ENCODE measurements around the gene TREML1. TPM values are rescaled to one million over a fixed set of nuclear protein-coding genes. Genes with fewer than 3 reads are reported as not detected.

Gene TREML1
- total and polyA plus RNA-seq, 4 donors = 0.08 to 4.5 (median 0.12) TPM; not detected in 1

DNA sequence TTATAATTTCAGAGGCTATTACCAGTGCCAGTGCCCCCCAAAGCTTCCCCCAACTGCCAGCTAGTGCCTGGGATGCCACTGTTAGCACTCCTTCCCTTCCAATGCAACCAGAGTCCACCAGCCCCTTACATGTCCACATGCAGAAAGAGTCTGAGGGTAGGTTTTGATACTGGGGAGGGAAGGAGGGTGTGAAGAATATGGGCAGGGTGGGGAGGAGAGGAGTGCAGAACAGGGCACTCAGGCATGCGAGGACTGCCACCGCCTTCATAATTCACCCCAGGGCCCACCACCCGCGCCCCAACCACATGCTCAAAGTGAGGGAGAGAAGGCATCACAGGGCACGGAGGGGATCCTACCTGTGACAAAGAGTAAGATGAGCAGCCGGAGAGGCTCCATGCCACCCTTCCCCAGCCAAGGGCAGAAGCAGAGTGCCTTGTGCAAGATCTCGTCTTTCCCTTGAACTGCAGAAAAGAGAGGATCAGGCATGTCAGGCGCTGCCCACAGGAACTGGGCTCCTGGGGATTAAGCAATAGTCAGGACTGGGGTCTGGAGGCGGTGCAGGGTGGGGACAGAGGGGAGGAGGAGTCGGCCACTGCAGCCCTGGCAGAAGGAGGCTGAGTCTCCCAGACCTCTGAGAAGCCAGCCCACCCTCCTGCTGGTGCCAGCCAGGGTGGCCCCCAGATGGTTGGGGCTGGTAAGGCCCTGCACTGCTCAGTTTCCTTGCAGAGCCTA, 8.7 kb upstream of the TREML1 start, which contains the start of gene TREM2:
TSS of gene TREM2 (minus strand) at position 430 of the 732 bp plus-strand sequence. CDS start at position 396, 34 bp downstream.
- no peak within 1 kb of the TSS for H3K27ac ChIP-seq (ENCODE audit: low read depth in 1 of 2, low read length in 2 of 2)
- no peak within 1 kb of the TSS for H3K9ac ChIP-seq (ENCODE audit: low read depth in 1 of 2, low read length in 2 of 2)
- TF ChIP-seq JUND (IDR thresholded peaks at IDR 0.05) (no peak), HNF4G (IDR thresholded peaks at IDR 0.05) (no peak), RAD21 (IDR thresholded peaks at IDR 0.05) (no peak), TAF1 (conservative IDR thresholded peaks at IDR 0.05) (no peak)
- TF ChIP-seq, protein P1, sequence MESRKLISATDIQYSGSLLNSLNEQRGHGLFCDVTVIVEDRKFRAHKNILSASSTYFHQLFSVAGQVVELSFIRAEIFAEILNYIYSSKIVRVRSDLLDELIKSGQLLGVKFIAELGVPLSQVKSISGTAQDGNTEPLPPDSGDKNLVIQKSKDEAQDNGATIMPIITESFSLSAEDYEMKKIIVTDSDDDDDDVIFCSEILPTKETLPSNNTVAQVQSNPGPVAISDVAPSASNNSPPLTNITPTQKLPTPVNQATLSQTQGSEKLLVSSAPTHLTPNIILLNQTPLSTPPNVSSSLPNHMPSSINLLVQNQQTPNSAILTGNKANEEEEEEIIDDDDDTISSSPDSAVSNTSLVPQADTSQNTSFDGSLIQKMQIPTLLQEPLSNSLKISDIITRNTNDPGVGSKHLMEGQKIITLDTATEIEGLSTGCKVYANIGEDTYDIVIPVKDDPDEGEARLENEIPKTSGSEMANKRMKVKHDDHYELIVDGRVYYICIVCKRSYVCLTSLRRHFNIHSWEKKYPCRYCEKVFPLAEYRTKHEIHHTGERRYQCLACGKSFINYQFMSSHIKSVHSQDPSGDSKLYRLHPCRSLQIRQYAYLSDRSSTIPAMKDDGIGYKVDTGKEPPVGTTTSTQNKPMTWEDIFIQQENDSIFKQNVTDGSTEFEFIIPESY (IDR thresholded peaks at IDR 0.05) = no peak
- WGBS = 76% methylated on average over 10 of the region's 10 CpGs
- no peak within 1 kb of the TSS for H3K4me3 ChIP-seq (ENCODE audit: low read depth in 1 of 3, low read length in 3 of 3)
- peaks cover 0 to 3% (median 0%) of the 10 kb centered on the region in 4 donors for H3K27me3 ChIP-seq (ENCODE audit: control insufficient read depth in 4 of 4, insufficient read depth in 4 of 4, low read length in 3 of 4)
- no peaks in the 10 kb centered on the region for H3K9me3 ChIP-seq (ENCODE audit: control insufficient read depth in 4 of 4, low read length in 3 of 4)
- no peaks in the 10 kb centered on the region for H3K36me3 ChIP-seq (ENCODE audit: control insufficient read depth in 4 of 4, insufficient read depth in 3 of 4, low read depth in 1 of 4, low read length in 3 of 4)
- H3K4me1 ChIP-seq (ENCODE audit: control insufficient read depth in 4 of 4, insufficient read depth in 4 of 4, low read length in 3 of 4) = no peaks in the 10 kb centered on the region
- DNase-seq (ENCODE audit: low spot score) = no peak

DNA sequence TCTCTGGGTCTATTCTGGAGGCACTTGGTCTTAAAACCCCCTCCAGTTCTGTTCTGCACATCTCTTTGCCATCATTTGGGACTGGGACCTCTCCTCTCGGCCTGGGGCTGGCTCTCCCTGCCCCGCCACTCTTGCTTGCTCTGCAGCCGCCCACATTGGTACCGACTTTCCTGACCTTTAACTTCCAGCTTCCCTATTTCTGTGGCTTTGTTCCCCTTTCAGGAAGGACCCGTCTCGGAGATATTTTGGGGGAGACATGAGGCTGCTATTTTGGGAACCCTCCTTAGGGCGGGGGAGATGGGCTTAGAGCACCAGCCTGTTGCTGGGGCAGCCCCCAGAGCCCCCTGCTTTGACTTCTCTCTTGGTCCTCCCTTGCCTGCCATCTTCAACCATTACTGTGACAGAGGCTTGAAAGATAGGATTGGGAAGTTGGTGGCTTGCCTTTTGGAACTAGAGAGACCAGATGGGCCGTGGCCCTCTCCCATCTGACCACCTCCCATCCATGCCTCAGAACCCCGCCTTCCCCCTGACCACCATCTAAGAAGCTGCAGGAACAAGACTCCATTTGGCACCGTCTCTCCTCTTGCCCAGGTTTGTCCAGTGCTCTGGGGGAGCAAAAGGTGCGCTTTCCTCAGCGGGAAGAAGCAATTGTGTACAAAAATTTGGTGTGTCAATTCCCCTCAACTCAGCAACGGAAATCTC, 7.9 kb upstream of the TREML1 start:
- Histone ChIP-seq H3K4me3 (ENCODE audit: low read depth in 1 of 3, low read length in 3 of 3) (no peak overlapping the region), H3K9ac (ENCODE audit: low read depth in 1 of 2, low read length in 2 of 2) (no peak overlapping the region), H3K27me3 (ENCODE audit: control insufficient read depth in 4 of 4, insufficient read depth in 4 of 4, low read length in 3 of 4) (peaks cover 0 to 3% (median 0%) of the 10 kb centered on the region in 4 donors), H3K27ac (ENCODE audit: low read depth in 1 of 2, low read length in 2 of 2) (no peak overlapping the region), H3K9me3 (ENCODE audit: control insufficient read depth in 4 of 4, low read length in 3 of 4) (no peaks in the 10 kb centered on the region), H3K36me3 (ENCODE audit: control insufficient read depth in 4 of 4, insufficient read depth in 3 of 4, low read depth in 1 of 4, low read length in 3 of 4) (no peaks in the 10 kb centered on the region), H3K4me1 (ENCODE audit: control insufficient read depth in 4 of 4, insufficient read depth in 4 of 4, low read length in 3 of 4) (no peaks in the 10 kb centered on the region)
- TF ChIP-seq EGR1 (IDR thresholded peaks at IDR 0.05; ENCODE audit: low read depth in 2 of 2) = no peak
- no peak for TF ChIP-seq HNF4A (conservative IDR thresholded peaks at IDR 0.05)
- no peak for TF ChIP-seq TAF1 (conservative IDR thresholded peaks at IDR 0.05)
- TF ChIP-seq, protein P2, sequence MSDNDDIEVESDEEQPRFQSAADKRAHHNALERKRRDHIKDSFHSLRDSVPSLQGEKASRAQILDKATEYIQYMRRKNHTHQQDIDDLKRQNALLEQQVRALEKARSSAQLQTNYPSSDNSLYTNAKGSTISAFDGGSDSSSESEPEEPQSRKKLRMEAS (IDR thresholded peaks at IDR 0.05) = no peak
- TF ChIP-seq, protein P1 (IDR thresholded peaks at IDR 0.05) = no peak
- TF ChIP-seq FOXA1 (IDR thresholded peaks at IDR 0.05) = no peak
- TF ChIP-seq RXRA (IDR thresholded peaks at IDR 0.05) = no peak
- no peak for TF ChIP-seq JUND (IDR thresholded peaks at IDR 0.05)
- TF ChIP-seq NR2F2 (IDR thresholded peaks at IDR 0.05) = no peak
- TF ChIP-seq YY1 (IDR thresholded peaks at IDR 0.05) = no peak
- TF ChIP-seq SP1 (IDR thresholded peaks at IDR 0.05) = no peak
- no peak for TF ChIP-seq FOXA2 (IDR thresholded peaks at IDR 0.05)
- TF ChIP-seq, protein P3, sequence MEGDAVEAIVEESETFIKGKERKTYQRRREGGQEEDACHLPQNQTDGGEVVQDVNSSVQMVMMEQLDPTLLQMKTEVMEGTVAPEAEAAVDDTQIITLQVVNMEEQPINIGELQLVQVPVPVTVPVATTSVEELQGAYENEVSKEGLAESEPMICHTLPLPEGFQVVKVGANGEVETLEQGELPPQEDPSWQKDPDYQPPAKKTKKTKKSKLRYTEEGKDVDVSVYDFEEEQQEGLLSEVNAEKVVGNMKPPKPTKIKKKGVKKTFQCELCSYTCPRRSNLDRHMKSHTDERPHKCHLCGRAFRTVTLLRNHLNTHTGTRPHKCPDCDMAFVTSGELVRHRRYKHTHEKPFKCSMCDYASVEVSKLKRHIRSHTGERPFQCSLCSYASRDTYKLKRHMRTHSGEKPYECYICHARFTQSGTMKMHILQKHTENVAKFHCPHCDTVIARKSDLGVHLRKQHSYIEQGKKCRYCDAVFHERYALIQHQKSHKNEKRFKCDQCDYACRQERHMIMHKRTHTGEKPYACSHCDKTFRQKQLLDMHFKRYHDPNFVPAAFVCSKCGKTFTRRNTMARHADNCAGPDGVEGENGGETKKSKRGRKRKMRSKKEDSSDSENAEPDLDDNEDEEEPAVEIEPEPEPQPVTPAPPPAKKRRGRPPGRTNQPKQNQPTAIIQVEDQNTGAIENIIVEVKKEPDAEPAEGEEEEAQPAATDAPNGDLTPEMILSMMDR (IDR thresholded peaks at IDR 0.05; ENCODE audit: low read depth, low read length, missing input control) = no peak
- TF ChIP-seq HNF4G (IDR thresholded peaks at IDR 0.05) = no peak
- no peak for DNase-seq (ENCODE audit: low spot score)
- 72% methylated on average over 13 of the region's 13 CpGs for WGBS

All from liver (tissue), 9 donors.